Measurements from ENCODE around the gene ROBO1.

Gene ROBO1

DNA sequence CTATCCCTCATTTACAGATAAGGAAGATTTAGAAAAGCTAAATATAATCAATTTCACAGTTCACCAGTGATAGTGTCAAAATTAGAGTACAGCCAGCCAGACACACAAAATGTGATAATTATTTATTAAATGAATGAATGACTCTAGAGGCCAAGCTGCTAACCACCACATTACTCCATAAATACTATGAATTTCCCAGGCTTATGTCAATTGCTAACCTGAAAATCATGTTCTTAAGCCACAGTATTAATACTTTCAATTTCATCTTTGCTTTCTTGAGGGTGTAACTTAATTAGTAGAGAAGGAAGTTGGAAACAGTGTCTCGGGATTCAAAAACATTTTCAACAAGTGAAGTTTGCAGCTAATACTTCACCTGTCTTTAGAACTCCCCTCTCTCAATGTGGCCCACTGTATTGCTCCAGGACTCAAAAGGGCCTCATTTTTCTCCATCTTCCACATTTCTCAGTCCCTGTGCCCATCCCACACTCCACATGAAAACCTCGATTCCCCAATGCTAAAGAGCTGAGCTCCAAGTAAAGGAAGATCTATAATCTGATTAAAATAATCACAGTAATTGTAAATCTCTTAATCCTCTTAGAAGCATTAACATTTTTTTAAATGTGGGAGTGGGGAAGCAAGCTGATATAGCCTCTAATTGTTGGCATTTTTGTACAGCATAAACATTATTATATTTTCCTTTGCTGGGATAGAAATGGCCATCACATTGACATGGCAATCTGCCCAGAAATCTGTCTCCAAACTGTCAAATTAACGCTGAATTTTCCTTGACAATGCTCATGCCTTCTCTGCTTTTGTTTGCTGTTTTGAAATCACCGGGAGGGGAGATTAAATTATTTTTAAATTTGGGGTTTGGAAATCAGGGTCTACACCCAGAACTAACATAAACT, 765.1 kb downstream of the ROBO1 start:
- TF ChIP-seq, protein P1, sequence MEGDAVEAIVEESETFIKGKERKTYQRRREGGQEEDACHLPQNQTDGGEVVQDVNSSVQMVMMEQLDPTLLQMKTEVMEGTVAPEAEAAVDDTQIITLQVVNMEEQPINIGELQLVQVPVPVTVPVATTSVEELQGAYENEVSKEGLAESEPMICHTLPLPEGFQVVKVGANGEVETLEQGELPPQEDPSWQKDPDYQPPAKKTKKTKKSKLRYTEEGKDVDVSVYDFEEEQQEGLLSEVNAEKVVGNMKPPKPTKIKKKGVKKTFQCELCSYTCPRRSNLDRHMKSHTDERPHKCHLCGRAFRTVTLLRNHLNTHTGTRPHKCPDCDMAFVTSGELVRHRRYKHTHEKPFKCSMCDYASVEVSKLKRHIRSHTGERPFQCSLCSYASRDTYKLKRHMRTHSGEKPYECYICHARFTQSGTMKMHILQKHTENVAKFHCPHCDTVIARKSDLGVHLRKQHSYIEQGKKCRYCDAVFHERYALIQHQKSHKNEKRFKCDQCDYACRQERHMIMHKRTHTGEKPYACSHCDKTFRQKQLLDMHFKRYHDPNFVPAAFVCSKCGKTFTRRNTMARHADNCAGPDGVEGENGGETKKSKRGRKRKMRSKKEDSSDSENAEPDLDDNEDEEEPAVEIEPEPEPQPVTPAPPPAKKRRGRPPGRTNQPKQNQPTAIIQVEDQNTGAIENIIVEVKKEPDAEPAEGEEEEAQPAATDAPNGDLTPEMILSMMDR (conservative IDR thresholded peaks at IDR 0.05; ENCODE audit: low read depth, low read length): no peak
- DNase-seq (ENCODE audit: low read depth): peak; percentile 29
- no peak overlapping the region for H3K4me3 ChIP-seq (ENCODE audit: low read depth, low read length)

DNA sequence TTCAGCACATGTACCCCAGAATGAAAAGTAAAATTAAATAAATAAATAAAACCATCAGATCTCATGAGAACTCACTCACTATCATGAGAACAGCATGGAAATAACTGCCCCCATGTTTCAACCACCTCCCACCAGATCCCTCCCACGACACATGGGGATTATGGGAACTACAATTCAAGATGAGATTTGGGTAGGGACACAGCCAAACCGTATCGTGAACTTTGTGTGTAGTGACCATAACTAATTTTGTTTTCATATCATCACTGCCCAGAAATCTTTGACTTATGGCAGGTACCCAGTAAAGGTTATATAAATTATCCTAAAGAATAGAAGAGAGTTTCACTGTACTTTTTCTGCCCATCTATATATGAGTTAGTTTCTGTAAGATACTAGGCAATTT, 766.5 kb downstream of the ROBO1 start:
- no peak for DNase-seq (ENCODE audit: low read depth)
- TF ChIP-seq, protein P1 (conservative IDR thresholded peaks at IDR 0.05; ENCODE audit: low read depth, low read length): no peak
- no peak overlapping the region for H3K4me3 ChIP-seq (ENCODE audit: low read depth, low read length)

DNA sequence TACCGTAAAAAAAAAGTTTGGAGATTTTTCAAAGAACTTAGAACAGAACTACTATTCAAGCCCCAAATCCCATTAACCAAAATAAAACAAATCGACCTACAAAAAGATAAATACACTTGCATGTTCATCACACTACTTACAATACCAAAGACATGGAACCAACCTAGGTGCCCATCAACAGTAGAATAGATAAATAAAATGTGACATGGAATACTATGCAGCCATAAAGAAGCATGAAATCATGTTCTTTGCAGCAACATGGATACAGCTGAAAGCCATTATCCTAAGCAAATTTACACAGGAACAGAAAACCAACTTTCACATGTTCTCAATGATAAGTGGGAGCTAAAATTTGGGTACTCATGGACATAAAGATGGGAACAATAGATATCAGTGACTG, 768.7 kb downstream of the ROBO1 start:
- H3K4me3 ChIP-seq (ENCODE audit: low read depth, low read length): no peak overlapping the region
- TF ChIP-seq, protein P1 (conservative IDR thresholded peaks at IDR 0.05; ENCODE audit: low read depth, low read length): no peak
- no peak for DNase-seq (ENCODE audit: low read depth)

DNA sequence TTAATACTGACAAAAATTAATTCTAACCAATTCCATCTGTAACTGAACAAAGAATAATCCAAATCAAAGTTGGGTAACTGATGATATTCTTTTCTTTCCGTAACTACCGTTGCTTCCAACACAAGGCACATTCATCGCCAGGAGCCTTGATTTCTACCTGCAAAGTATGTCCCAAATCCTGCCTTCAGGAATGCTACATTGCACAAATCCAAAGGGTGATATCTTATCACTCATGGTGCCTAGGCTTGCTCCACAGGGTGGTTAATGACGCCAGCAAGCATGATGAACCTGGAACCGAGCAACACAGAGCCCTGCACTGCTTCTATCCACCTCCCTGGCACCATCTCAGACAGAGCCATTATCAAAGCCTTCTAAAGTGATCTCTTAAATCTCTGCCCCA, 772.7 kb downstream of the ROBO1 start:
- DNase-seq (ENCODE audit: low read depth): no peak
- TF ChIP-seq, protein P1 (conservative IDR thresholded peaks at IDR 0.05; ENCODE audit: low read depth, low read length): no peak
- no peak overlapping the region for H3K4me3 ChIP-seq (ENCODE audit: low read depth, low read length)

DNA sequence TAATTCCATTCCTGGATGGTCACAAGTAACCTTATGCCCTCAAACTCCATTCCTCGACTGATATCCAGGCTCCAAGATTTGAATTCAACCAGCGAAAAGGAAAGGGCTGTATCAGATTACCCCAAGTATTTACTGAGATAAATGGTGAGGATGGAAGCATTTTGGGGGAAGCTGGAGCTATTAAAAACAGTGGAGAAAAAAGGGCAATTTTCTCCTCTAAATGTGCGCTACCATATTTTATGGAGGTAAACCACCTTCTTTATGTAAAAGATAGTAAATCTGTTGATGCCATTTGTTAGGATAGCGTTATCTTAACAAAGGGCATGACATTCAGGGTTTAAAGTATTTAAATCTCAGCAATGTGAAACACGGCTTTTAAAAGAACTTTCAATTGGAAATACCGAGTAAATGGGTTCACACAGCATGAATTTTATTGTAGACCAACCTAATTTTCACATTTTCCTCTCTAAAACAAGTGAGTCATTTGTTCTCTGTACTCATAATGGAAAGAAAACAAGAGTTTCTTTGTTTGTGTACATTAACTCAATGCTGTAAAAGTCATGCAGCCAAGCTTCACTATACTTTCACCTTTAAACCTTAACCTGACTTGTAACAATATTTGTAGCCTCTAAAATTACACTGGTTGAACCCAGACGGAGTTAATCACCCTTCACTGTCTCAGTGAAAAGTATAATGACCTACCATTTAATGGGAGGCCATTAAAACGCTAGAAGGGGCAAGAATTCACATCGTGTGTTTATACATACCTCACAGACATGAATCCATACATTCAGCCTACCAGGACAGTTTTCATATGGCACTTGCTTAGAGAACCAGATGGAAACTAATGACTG, 773.4 kb downstream of the ROBO1 start:
- TF ChIP-seq, protein P1 (conservative IDR thresholded peaks at IDR 0.05; ENCODE audit: low read depth, low read length): no peak
- H3K4me3 ChIP-seq (ENCODE audit: low read depth, low read length): no peak overlapping the region
- peak; percentile 46 for DNase-seq (ENCODE audit: low read depth)

DNA sequence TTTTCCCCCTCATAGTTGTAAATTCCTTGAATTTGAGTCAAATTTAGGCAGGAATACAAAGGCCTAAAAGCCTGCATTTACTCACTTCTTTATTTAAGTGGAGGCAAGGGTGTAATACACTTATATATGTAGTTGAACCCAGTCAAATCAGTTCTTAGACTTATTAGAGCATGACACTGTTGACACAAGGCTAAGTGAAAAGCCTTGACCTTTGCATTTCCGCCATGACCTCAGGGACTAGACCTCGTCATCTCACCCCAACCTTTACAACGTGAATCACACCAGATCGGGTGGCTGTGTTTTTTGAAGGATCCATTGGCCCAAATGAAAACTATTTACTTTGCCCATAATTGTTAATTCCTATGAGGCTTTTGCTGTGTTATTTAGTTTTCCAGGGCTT, 774.4 kb downstream of the ROBO1 start:
- TF ChIP-seq, protein P1 (conservative IDR thresholded peaks at IDR 0.05; ENCODE audit: low read depth, low read length): no peak
- no peak overlapping the region for H3K4me3 ChIP-seq (ENCODE audit: low read depth, low read length)
- no peak for DNase-seq (ENCODE audit: low read depth)
